PC-9 (cell line): Measurements from ENCODE around the gene CAP2. TPM values are rescaled to one million over a fixed set of nuclear protein-coding genes. Genes with fewer than 3 reads are reported as not detected.

ENCODE experiments used
- BruUV-seq: library from RNA; stranded (reverse); fragments of 400-500 nt; replicated peaks from 2 replicates; lab custom pipeline; 2021; lab: Mats Ljungman, UMichigan
- CTCF ChIA-PET: fragments of 300-600 bp; sonication (Branson Sonifier 250); formaldehyde crosslinking; loops from one replicate; lab custom pipeline; 2022; ENCODE audit warnings: antibody characterized with exemption; lab: Charles Lee
- POLR2A ChIA-PET: fragments of 300-600 bp; sonication (Branson Sonifier 250); formaldehyde crosslinking; loops from one replicate; lab custom pipeline; 2022; ENCODE audit warnings: antibody characterized with exemption; ENCODE audit not compliant: unreplicated experiment; lab: Charles Lee
- DNase-seq, 2 experiments: peaks; one replicate each; pipeline versions ENCODE4 v3.0.0 to v3.0.0-alpha.2; 2015 to 2022; ENCODE audit warnings: mixed read lengths in 1 of 2
- H2AFZ ChIP-seq: fragments of 200-600 bp; sonication (generic); 2 replicates; pipeline ENCODE4 v1.8.1; 2017; ENCODE audit warnings: antibody characterized with exemption
- H3F3A ChIP-seq: fragments of 200-600 bp; sonication (generic); 2 replicates; pipeline ENCODE4 v1.8.1; 2017; ENCODE audit warnings: antibody characterized with exemption, mild to moderate bottlenecking, low read depth; ENCODE audit not compliant: insufficient read depth
- H3K27ac ChIP-seq: fragments of 200-600 bp; sonication (generic); 2 replicates; pipeline ENCODE4 v1.6.1; 2016; ENCODE audit warnings: mixed run types
- H3K27me3 ChIP-seq: fragments of 200-600 bp; sonication (generic); 2 replicates; pipeline ENCODE4 v1.6.1; 2016; ENCODE audit warnings: low read depth, mixed run types; ENCODE audit not compliant: insufficient read depth
- H3K36me3 ChIP-seq: fragments of 200-600 bp; sonication (generic); 2 replicates; pipeline ENCODE4 v1.6.1; 2016; ENCODE audit warnings: low read depth, mixed run types
- H3K4me1 ChIP-seq: fragments of 200-600 bp; sonication (generic); replicated peaks from 2 replicates; pipeline ENCODE4 v1.6.1; 2016; ENCODE audit warnings: mixed run types; ENCODE audit not compliant: insufficient read depth
- H3K4me2 ChIP-seq: fragments of 200-600 bp; sonication (generic); 2 replicates; pipeline ENCODE4 v1.6.1; 2017; ENCODE audit warnings: mixed run types
- H3K4me3 ChIP-seq: fragments of 200-600 bp; sonication (generic); 2 replicates; pipeline ENCODE4 v1.6.1; 2016; ENCODE audit warnings: mixed run types
- H3K79me2 ChIP-seq: fragments of 200-600 bp; sonication (generic); 2 replicates; pipeline ENCODE4 v1.6.1; 2017; ENCODE audit warnings: low read depth, mixed run types
- H3K9me2 ChIP-seq: fragments of 200-600 bp; sonication (generic); 2 replicates; pipeline ENCODE4 v1.8.1; 2017; ENCODE audit warnings: mild to moderate bottlenecking; ENCODE audit not compliant: insufficient read depth
- H3K9me3 ChIP-seq: fragments of 200-600 bp; sonication (generic); 2 replicates; pipeline ENCODE4 v1.8.1; 2016; ENCODE audit warnings: low read depth; ENCODE audit not compliant: insufficient read depth
- H4K20me1 ChIP-seq: fragments of 200-600 bp; sonication (generic); 2 replicates; pipeline ENCODE4 v1.8.1; 2017; ENCODE audit not compliant: insufficient read depth
- CTCF ChIP-seq: fragments of 200-600 bp; sonication (generic); conservative IDR thresholded peaks from 2 replicates; pipeline ENCODE4 v1.6.1; 2017; ENCODE audit warnings: mixed run types, antibody characterized with exemption, mild to moderate bottlenecking, moderate library complexity
- EZH2 ChIP-seq: fragments of 200-600 bp; sonication (generic); IDR thresholded peaks from 2 replicates; pipeline ENCODE4 v1.8.0; 2017; ENCODE audit warnings: antibody characterized with exemption, low read depth
- intact Hi-C: fragments of 100-400 bp; cut with micrococcal nuclease; formaldehyde crosslinking; loops from one replicate; pipeline ENCODE4 v1.10.0; 2022; ENCODE audit not compliant: unreplicated experiment
- total RNA-seq: library from RNA; stranded (reverse); gene quantifications from 2 replicates; pipeline ENCODE4 v1.2.3, GENCODE V29; 2021

CAP2 gene
- total RNA-seq, 1 experiment from 2014 or later: 12.0 TPM

- CTCF ChIA-PET: no interaction called here
- Histone ChIP-seq H3F3A (no peaks in the 10 kb centered on the region), H3K4me1 (no peaks in the 10 kb centered on the region), H3K36me3 (no peaks in the 10 kb centered on the region), H3K27ac (no peak overlapping the region), H3K9me2 (no peaks in the 10 kb centered on the region), H4K20me1 (no peaks in the 10 kb centered on the region), H3K4me3 (no peak overlapping the region), H2AFZ (no peak overlapping the region), H3K9me3 (no peaks in the 10 kb centered on the region), H3K4me2 (no peak overlapping the region), H3K27me3 (no peaks in the 10 kb centered on the region), H3K79me2 (no peaks in the 10 kb centered on the region)
- intact Hi-C loops: no loop called here
- TF ChIP-seq EZH2 (no peak), CTCF (no peak)
- POLR2A ChIA-PET: no interaction called here
- no TSS peak for BruUV-seq
- no peak for DNase-seq
These were observed 118.2 kb downstream of the CAP2 start for GRCh38 chr6:17511580-17511979.

- POLR2A ChIA-PET: interaction anchor here (0.6 kb wide), 1 partner anchor 67 kb away, joined by 3 read pairs; no protein-coding TSS in a partner anchor
- H2AFZ ChIP-seq: no peak overlapping the region
- H3K27ac ChIP-seq: no peak overlapping the region
- intact Hi-C loops: no loop called here
- no peaks in the 10 kb centered on the region for H3K79me2 ChIP-seq
- no peak overlapping the region for H3K4me2 ChIP-seq
- BruUV-seq: no TSS peak
- no peak overlapping the region for H3K4me3 ChIP-seq
- no peaks in the 10 kb centered on the region for H3F3A ChIP-seq
- H4K20me1 ChIP-seq: no peaks in the 10 kb centered on the region
- H3K36me3 ChIP-seq: no peaks in the 10 kb centered on the region
- no peak for TF ChIP-seq CTCF
- TF ChIP-seq EZH2: no peak
- no peaks in the 10 kb centered on the region for H3K9me3 ChIP-seq
- CTCF ChIA-PET: no interaction called here
- H3K27me3 ChIP-seq: no peaks in the 10 kb centered on the region
- H3K4me1 ChIP-seq: no peaks in the 10 kb centered on the region
- no peaks in the 10 kb centered on the region for H3K9me2 ChIP-seq
- DNase-seq: no peak
These were observed 125.7 kb downstream of the CAP2 start for GRCh38 chr6:17519120-17519519.

GRCh38 chr6:17525637-17526036 is 132.2 kb downstream of the CAP2 start:
- DNase-seq: no peak
- Histone ChIP-seq H3K36me3 (no peaks in the 10 kb centered on the region), H3K9me2 (no peaks in the 10 kb centered on the region), H3K4me2 (no peak overlapping the region), H2AFZ (no peak overlapping the region), H3K27me3 (no peaks in the 10 kb centered on the region), H3K79me2 (no peaks in the 10 kb centered on the region), H3K4me1 (no peaks in the 10 kb centered on the region), H3K9me3 (no peaks in the 10 kb centered on the region), H3K4me3 (no peak overlapping the region), H4K20me1 (no peaks in the 10 kb centered on the region), H3F3A (no peaks in the 10 kb centered on the region), H3K27ac (no peak overlapping the region)
- ChIA-PET POLR2A (no interaction called here), CTCF (no interaction called here)
- BruUV-seq: no TSS peak
- intact Hi-C loops: no loop called here
- no peak for TF ChIP-seq CTCF
- TF ChIP-seq EZH2: no peak
